Measurements from ENCODE around the gene BABAM2.

Gene BABAM2

DNA sequence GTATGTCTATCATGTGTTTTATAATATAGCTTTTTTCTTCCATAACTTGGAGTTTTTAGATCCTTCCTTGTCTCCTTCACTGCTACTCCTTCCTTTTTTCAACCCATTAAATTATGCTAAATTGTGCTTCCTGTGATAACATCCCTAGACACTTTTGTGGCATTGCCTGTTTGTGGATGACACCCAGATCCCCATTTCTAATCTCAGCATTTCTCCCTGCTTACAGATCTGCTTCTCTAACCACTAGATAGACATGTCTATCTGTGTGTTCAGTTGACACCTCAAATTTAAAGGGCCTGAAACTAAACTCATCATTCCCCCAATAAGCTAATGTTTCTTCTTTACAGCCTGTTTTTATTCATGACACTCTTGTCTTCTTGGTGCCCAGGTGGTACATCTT, 244.8 kb downstream of the BABAM2 start:
- DNase-seq = no peak

DNA sequence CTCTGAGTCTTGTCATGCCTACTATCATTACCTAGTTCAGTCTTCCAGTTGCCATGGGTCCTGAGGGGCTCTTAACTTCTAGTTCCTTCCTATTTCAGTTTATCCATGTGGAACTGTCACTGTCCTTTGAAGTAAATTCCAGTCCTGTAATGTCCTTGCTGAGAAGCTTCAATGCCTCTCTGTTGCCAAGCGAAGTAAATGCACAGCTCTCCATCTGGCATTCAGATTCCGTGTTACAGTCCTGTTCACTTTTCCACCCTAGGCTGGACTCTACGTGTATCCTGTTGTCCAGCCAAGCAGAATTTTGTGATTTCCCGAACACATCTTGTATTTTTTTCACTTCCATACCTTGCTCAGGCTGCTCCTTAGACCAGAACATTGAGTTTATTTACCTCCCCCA, 245.3 kb downstream of the BABAM2 start:
- DNase-seq = no peak

DNA sequence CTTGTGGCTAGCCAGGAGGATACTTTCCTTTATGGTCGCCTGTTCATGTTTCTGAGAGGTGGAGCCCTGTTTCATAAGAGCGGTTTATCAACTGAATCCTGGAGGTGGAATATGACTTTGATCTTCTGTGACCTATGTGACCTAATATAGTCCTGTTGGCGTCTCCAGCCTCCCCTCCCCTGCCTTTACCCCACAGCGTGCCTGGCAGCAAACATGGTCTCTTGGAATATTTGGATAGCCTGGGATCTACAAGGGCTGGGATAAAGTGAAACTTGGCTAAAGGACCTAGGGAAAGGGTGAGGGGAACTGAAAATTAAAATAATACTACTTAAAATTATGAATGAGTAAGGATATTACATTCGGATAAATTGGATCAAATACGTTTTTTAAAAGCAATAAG, 246.0 kb downstream of the BABAM2 start:
- DNase-seq = no peak

- DNase-seq = no peak
Observed at GRCh38 chr2:28137221-28137620, 246.7 kb downstream of the BABAM2 start.

DNA sequence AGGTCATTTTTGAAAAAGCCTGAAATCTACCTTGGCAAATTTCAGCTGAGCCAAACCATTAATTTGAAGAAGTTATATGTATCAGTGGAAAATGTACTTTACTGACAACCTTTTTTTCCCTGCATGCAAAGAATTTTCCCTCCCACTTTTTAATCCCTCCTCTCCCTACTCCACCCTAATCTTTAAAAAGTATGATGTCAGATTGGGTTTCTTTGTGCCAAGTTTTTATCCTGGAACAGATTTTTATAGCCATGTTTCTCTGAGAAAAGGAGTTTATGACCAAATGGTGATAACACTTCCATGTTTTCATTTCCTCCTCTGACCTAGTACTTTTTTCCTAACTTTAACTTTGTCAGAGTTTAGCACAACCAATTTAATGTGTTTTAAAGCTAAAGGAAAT, 251.9 kb downstream of the BABAM2 start:
- no peak for DNase-seq

DNA sequence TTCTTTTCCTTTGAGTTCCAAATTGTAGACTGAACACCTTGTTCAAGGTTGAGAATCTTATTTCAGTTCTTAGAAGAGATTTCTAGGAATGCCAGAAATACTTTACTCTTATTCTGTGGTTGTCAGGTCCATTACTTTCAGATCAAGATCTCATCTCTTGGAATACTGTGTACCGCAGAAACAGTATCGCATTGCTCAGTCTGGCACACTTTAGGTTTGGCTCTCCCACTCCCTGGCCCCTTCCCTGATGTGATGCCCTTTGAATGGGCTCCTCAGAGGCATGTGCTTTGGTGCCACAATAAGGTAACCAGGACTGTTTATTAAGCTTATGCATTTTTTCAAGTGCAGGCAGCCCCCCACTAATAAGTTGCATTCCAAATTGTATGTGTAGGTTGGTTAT, 257.5 kb downstream of the BABAM2 start:
- no peak for DNase-seq

GRCh38 chr2:28148566-28148965, 258.0 kb downstream of the BABAM2 start:
- no peak for DNase-seq

GRCh38 chr2:28150236-28150915, 259.8 kb downstream of the BABAM2 start:
- DNase-seq = no peak

DNA sequence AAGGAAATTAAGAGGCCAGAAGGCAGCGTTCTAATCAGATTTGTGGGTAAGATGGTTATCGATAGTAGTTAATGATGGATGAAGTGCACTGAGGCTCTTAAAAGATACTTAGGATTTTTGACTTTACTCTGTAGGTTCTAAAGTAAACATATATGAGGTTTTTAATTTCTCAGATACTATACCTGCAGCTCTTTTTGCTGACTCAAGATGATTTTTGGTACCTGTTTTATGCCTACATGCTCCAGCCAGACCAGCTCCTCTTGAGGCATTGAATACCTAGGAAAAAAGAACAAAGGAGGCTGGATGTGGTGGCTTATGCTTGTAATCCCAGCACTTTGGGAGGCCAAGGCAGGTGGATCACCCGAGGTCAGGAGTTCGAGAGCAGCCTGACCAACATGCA, 260.5 kb downstream of the BABAM2 start:
- DNase-seq = no peak

- no peak for DNase-seq
Observed at GRCh38 chr2:28152585-28153280, 262.2 kb downstream of the BABAM2 start.

DNA sequence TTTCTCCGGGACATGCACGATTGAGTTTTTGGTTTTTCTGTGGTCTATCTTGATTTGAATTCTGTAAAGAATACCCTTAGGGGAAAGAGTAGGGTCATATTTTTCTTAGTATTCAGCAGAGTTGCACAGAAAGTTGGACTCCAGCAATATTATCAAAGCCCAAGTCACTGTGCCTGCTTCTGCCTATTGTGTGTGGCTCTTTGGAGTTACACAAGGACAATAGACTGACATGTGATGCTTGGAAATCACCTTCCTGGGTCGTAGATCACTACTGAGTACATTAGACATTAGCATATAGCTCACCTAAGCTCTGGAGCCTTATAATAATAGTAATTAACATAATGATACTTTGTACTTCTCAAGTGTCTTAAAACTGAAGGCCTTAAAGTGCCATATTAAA, 263.3 kb downstream of the BABAM2 start:
- no peak for DNase-seq

DNA sequence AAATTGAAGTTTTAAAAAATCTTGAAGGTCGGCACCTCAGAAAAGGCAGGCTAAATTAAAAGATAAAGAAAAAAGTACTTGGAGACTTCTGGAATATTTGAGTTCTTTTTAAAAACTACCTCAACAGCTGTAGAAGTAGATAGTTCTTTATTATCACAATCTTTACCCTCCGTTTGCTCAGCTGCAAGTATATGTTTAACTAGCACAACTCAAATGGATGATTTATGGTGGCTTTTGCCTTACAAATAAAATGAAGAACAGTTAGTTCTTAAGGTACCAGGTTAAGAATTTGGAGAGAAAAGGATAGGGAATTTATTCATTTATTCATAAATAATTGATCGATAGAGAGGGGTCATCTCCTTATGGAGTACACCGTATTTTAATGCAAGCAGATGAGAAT, 264.6 kb downstream of the BABAM2 start:
- DNase-seq = no peak

DNA sequence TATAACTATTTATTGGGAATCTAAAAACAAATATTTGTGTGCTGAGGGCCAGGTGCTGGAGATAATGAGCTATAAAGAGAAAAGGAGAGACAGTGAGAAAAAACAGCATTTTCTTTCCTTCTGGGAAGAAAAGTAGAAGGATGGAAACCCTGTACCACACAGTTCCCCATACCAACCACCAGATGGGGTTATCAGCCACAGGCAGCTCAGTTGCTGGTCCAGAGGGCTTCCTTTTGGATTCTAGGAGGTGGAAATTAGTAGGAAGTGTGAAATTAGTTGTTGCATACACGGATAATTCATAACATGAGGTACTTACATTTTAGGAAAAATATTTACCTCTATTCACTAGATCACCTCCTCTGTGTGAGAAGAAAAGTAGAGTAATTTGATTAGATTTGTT, 265.1 kb downstream of the BABAM2 start:
- DNase-seq = no peak

- no peak for DNase-seq
Observed at GRCh38 chr2:28158791-28159190, 268.3 kb downstream of the BABAM2 start.

- DNase-seq = no peak
Observed at GRCh38 chr2:28160986-28161425, 270.5 kb downstream of the BABAM2 start.

DNA sequence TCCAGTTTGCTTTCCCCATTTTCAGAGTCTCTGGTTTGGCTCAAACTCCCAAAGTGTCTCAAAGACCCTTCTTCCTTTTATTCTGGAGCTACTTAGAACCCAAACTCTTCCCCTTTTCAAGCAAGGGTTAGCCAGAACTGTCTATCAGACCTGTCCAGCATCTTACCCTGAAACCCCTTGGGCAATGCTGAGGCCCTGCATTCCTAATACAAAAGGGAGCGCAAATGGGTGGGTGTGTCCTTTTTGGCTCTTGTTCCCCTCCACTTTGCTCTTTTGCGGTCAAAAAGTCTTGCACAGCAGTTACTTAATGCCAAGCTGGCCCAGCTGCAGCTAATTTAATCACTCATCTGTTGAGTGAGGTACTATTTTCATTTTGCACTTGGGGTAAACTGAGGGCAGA, 270.9 kb downstream of the BABAM2 start:
- no peak for DNase-seq

DNA sequence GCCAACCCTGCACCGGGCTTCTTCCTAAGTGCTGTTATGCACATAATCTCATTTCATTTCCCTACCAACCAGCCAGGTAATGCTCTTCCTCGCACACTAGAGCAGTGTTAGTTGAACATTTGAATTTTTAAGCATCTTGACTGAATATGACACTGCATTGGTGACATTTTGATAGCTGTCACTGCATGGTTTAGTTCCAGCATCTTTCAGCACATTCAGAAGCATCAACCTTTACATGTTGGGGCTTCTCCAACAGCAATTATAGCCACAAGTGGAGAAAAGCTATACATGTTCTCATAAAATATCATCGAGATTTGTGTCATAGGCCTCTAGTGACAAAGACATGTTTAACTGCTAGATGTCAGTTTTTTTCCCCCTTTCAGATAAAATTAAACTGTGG, 272.0 kb downstream of the BABAM2 start:
- no peak for DNase-seq

GRCh38 chr2:28163028-28163427, 272.5 kb downstream of the BABAM2 start:
- no peak for DNase-seq

DNA sequence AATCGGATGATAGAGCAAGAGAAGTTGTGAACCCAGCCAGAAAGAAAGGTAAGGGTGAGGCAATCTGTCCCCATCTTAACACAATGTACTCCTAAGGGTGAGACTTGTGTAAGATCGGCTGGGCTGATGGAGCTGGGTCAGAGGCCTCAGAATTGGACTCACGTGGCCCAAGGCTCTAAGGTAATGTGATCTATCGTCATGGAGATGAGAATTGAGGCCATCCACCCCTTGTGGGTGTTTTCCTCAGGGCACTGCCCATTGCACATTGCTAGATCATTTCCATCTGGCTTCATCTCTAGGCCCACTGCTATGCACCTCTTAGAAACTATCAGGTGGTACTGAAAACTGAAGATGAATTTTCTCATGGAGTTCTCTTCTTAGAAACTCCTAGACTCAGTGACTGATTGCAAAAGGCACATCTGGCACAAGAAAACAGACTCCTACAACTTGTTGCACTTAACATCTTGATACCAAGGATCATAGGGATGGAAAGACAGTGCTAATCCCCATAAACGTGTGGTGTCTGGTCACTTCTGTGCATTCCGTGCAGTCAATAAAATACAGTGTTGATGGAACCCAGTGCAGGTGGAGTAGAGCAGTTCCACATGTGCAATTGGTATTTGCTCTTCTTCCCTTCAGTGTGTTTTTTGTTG, 273.2 kb downstream of the BABAM2 start:
- no peak for DNase-seq

DNA sequence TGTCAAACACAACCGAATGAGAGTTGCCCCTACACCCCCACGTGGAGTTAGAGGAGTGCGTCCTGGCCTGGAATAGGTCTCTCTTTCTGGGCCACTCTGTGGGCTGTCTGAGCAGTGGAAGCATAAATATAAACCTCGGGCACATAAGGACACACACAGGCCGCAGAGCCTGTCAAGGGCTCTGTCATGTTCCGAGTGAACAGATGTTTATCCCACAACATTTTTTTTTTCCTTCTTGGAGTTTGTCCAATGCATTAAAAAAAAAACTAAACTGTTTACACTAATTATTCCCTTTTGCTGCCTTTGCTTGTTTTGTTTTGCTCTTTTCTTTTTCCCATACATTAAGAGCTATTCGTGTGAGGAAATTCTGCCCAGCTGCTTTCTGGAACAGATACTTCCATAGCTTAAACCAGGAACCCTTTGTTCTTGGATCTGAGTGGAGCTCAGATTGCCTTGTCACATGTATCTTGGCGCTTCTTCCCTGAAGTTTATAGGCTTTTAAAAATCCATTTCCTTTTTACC, 273.8 kb downstream of the BABAM2 start:
- DNase-seq = no peak

DNA sequence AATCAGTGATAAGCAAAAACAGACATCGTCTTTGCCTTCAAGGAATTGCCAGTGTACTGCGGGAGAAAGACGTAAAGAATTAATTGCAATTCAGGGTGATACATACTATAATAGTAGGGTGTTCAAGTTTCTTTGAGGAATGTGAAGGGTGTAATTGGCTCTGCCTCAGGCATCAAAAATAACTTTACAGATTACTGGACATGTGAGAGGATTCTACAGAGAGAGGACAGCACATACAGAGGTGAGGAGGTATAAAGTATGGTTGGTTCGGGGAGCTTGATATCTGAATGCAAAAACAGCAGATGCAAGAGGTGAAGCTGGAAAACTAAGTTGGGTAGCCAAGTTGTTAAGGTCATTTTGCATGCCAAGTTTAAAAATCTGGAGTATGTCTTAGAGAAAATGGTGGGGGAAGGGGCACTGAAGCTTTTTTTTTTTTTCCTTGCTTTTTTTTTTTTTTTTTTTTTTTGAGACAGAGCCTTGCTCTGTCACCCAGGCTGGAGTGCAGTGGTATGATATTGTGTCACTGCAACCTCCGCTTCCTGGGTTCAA, 274.6 kb downstream of the BABAM2 start:
- no peak for DNase-seq

DNA sequence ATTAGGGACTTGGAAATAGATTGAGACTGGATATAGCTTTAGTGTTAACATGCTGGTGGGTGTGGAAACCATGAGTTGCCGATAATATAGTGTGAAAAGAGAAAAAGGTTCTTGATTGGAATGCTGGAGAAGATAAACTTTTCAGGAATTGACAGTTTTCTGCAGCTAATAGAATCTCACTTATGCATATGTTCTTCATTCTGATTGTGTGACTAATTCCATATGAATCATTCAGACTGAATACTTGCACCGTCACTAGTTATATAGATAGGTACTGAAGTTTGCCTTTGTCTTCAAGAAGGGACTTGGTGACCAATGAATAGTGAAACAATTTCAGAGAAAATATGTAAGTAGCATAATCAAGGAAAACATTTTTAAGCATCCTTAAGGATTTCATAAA, 276.4 kb downstream of the BABAM2 start:
- no peak for DNase-seq

GRCh38 chr2:28168376-28168775, 277.8 kb downstream of the BABAM2 start:
- no peak for DNase-seq

- DNase-seq = no peak
Observed at GRCh38 chr2:28169492-28169891, 279.0 kb downstream of the BABAM2 start.

Data from CD4-positive, alpha-beta T cell treated with Interleukin-4 for 4 hours (primary cell).